H9 (cell line): ENCODE data around the gene GSTT2B. TPM values are rescaled to one million over a fixed set of nuclear protein-coding genes. Genes with fewer than 3 reads are reported as not detected.
"Not testable (repeated sequence)": the region's sequence is repeated elsewhere in the genome, so short reads cannot be mapped to it uniquely, and the experiment has no call there.

Experiments
- DNase-seq: peaks from one replicate; pipeline ENCODE4 v3.0.0-alpha.2; 2017
- H2AFZ ChIP-seq: one replicate; pipeline ENCODE4 v1.6.1; 2013; ENCODE audit warnings: mild to moderate bottlenecking, low read length, control low read depth, moderate library complexity
- H2AK5ac ChIP-seq: 2 replicates; pipeline ENCODE4 v1.6.1; 2013; ENCODE audit warnings: low read length, control low read depth, mixed read lengths; ENCODE audit not compliant: insufficient read length
- H2BK120ac ChIP-seq: one replicate; pipeline ENCODE4 v1.6.1; 2013; ENCODE audit warnings: low read depth, mild to moderate bottlenecking, low read length, control low read depth, inconsistent platforms; ENCODE audit not compliant: poor library complexity, severe bottlenecking
- H2BK12ac ChIP-seq: 2 replicates; pipeline ENCODE4 v1.6.1; 2013; ENCODE audit warnings: low read length, control low read depth, mixed read lengths, low read depth; ENCODE audit not compliant: insufficient read length
- H2BK15ac ChIP-seq: 2 replicates; pipeline ENCODE4 v1.6.1; 2013; ENCODE audit warnings: low read depth, low read length, control low read depth
- H2BK20ac ChIP-seq: one replicate; pipeline ENCODE4 v1.6.1; 2013; ENCODE audit warnings: low read depth, mild to moderate bottlenecking, low read length, control low read depth, inconsistent platforms; ENCODE audit not compliant: poor library complexity, severe bottlenecking
- H2BK5ac ChIP-seq: 2 replicates; pipeline ENCODE4 v1.6.1; 2013; ENCODE audit warnings: low read length, control low read depth, mixed read lengths; ENCODE audit not compliant: insufficient read length
- H3K14ac ChIP-seq: 2 replicates; pipeline ENCODE4 v1.6.1; 2013; ENCODE audit warnings: low read length, control low read depth; ENCODE audit not compliant: insufficient read depth
- H3K18ac ChIP-seq: 2 replicates; pipeline ENCODE4 v1.6.1; 2013; ENCODE audit warnings: low read depth, mild to moderate bottlenecking, mixed read lengths, low read length, control low read depth; ENCODE audit not compliant: insufficient read length
- H3K23ac ChIP-seq: 2 replicates; pipeline ENCODE4 v1.6.1; 2013; ENCODE audit warnings: low read length, control low read depth, mixed read lengths, low read depth; ENCODE audit not compliant: insufficient read length
- H3K23me2 ChIP-seq: 2 replicates; pipeline ENCODE4 v1.6.1; 2013; ENCODE audit warnings: low read depth, mild to moderate bottlenecking, mixed read lengths, low read length, control low read depth; ENCODE audit not compliant: insufficient read length, poor library complexity, severe bottlenecking
- H3K27ac ChIP-seq: 2 replicates; pipeline ENCODE4 v1.5.1; 2013; ENCODE audit warnings: low read length, control low read depth, mixed read lengths, low read depth; ENCODE audit not compliant: insufficient read length
- H3K27me3 ChIP-seq: 2 replicates; pipeline ENCODE4 v1.6.1; 2013; ENCODE audit warnings: low read length, control low read depth, inconsistent platforms; ENCODE audit not compliant: insufficient read depth
- H3K4ac ChIP-seq: 2 replicates; pipeline ENCODE4 v1.6.1; 2013; ENCODE audit warnings: low read depth, mild to moderate bottlenecking, control low read depth, inconsistent platforms, low read length, moderate library complexity
- H3K4me1 ChIP-seq: 2 replicates; pipeline ENCODE4 v1.6.1; 2013; ENCODE audit warnings: low read length, control low read depth, inconsistent platforms; ENCODE audit not compliant: insufficient read depth
- H3K4me2 ChIP-seq: 2 replicates; pipeline ENCODE4 v1.6.1; 2013; ENCODE audit warnings: low read length, control low read depth, mixed read lengths; ENCODE audit not compliant: insufficient read length, insufficient read depth
- H3K56ac ChIP-seq: 2 replicates; pipeline ENCODE4 v1.6.1; 2013; ENCODE audit warnings: low read depth, mild to moderate bottlenecking, mixed read lengths, low read length, control low read depth; ENCODE audit not compliant: insufficient read length
- H3K79me1 ChIP-seq: 2 replicates; pipeline ENCODE4 v1.6.1; 2013; ENCODE audit warnings: low read depth, mild to moderate bottlenecking, moderate library complexity, low read length, control low read depth, inconsistent platforms; ENCODE audit not compliant: insufficient read depth, poor library complexity, severe bottlenecking
- H3K79me2 ChIP-seq: 2 replicates; pipeline ENCODE4 v1.6.1; 2013; ENCODE audit warnings: low read length, control low read depth, inconsistent platforms; ENCODE audit not compliant: insufficient read depth
- H3K9ac ChIP-seq: 2 replicates; pipeline ENCODE4 v1.6.1; 2013; ENCODE audit warnings: low read length, control low read depth, mixed read lengths; ENCODE audit not compliant: insufficient read length; ENCODE audit errors: extremely low read depth
- H3K9me3 ChIP-seq: one replicate; pipeline ENCODE4 v1.6.1; 2013; ENCODE audit warnings: low read depth, low read length, inconsistent platforms; ENCODE audit not compliant: control insufficient read depth
- H3T11ph ChIP-seq: one replicate; pipeline ENCODE4 v1.6.1; 2013; ENCODE audit warnings: mild to moderate bottlenecking, low read length, control low read depth, inconsistent platforms
- H4K20me1 ChIP-seq: one replicate; pipeline ENCODE4 v1.6.1; 2013; ENCODE audit not compliant: control insufficient read depth, insufficient read length, insufficient read depth
- H4K5ac ChIP-seq: 2 replicates; pipeline ENCODE4 v1.6.1; 2013; ENCODE audit warnings: low read depth, mild to moderate bottlenecking, mixed read lengths, low read length, control low read depth; ENCODE audit not compliant: insufficient read length
- H4K8ac ChIP-seq: replicated peaks from 2 replicates; pipeline ENCODE4 v1.6.1; 2013; ENCODE audit warnings: low read length, control low read depth, mixed read lengths, low read depth; ENCODE audit not compliant: insufficient read length
- H4K91ac ChIP-seq: 2 replicates; pipeline ENCODE4 v1.6.1; 2013; ENCODE audit warnings: low read depth, mild to moderate bottlenecking, moderate library complexity, mixed read lengths, low read length, control low read depth; ENCODE audit not compliant: insufficient read length
- H3K27ac Mint-ChIP-seq, 3 experiments: 2 replicates in 2 of 3; 3 replicates in 1 of 3; pipeline ENCODE4 v1.8.0; 2020 to 2021; ENCODE audit warnings: mixed read lengths in 3 of 3, mild to moderate bottlenecking in 1 of 3, moderate library complexity in 1 of 3
- H3K27me3 Mint-ChIP-seq: 2 replicates; pipeline ENCODE4 v1.8.0; 2021; ENCODE audit warnings: low read depth, mild to moderate bottlenecking, moderate library complexity, mixed read lengths
- H3K36me3 Mint-ChIP-seq, 3 experiments: 2 replicates in 2 of 3; 3 replicates in 1 of 3; pipeline ENCODE4 v1.8.0; 2020 to 2021; ENCODE audit warnings: low read depth in 3 of 3, mixed read lengths in 3 of 3; ENCODE audit not compliant: insufficient read depth in 1 of 3
- H3K4me1 Mint-ChIP-seq, 2 experiments: 2 replicates each; pipeline ENCODE4 v1.8.0; 2020; ENCODE audit warnings: mixed read lengths in 2 of 2
- H3K4me3 Mint-ChIP-seq, 2 experiments: 2 replicates in 1 of 2; 3 replicates in 1 of 2; pipeline ENCODE4 v1.8.0; 2020 to 2021; ENCODE audit warnings: mild to moderate bottlenecking in 2 of 2, mixed read lengths in 2 of 2, moderate library complexity in 1 of 2
- H3K9me3 Mint-ChIP-seq, 2 experiments: 2 replicates in 1 of 2; 3 replicates in 1 of 2; pipeline ENCODE4 v1.8.0; 2020; ENCODE audit warnings: mild to moderate bottlenecking in 2 of 2, mixed read lengths in 2 of 2, moderate library complexity in 1 of 2
- WGBS: extraction: QIAGEN DNeasy Blood & Tissue Kit; methylation state at CpG from one replicate; pipeline ENCODE4 v1.1.7; 2013; ENCODE audit warnings: missing lambda C conversion rate, low lambda C conversion rate, mixed read lengths; ENCODE audit not compliant: insufficient read length; ENCODE audit errors: extremely low coverage; 5-methylcytosine and 5-hydroxymethylcytosine counted together
- total RNA-seq: library from RNA; stranded (reverse); gene quantifications from 2 replicates; pipeline ENCODE4 v1.2.1, GENCODE V29; 2021

GSTT2B gene
- total RNA-seq, 1 experiment from 2014 or later, result 4.5 TPM

- not testable (repeated sequence) for H4K91ac ChIP-seq, H3K18ac ChIP-seq, H3K36me3 Mint-ChIP-seq, H3K23ac ChIP-seq, H3K27me3 ChIP-seq, H2BK12ac ChIP-seq, H3K56ac ChIP-seq, H3K27ac Mint-ChIP-seq, H3K27ac ChIP-seq, H3K4ac ChIP-seq, H3K14ac ChIP-seq, H3K9me3 ChIP-seq, H3T11ph ChIP-seq, H3K4me3 Mint-ChIP-seq, H3K79me2 ChIP-seq, DNase-seq, H3K9me3 Mint-ChIP-seq, H3K23me2 ChIP-seq, H3K4me1 ChIP-seq, H3K4me1 Mint-ChIP-seq, H2BK5ac ChIP-seq, H4K20me1 ChIP-seq, H2BK120ac ChIP-seq, H4K5ac ChIP-seq, H2BK15ac ChIP-seq, H3K79me1 ChIP-seq, H2AFZ ChIP-seq, H3K4me2 ChIP-seq, H2AK5ac ChIP-seq, H3K27me3 Mint-ChIP-seq, H4K8ac ChIP-seq, H2BK20ac ChIP-seq, H3K9ac ChIP-seq
- WGBS, result no CpG with 5 or more reads among the region's 41 CpGs
These were observed 18.7 kb upstream of the GSTT2B start, which contains the start of gene GSTT2 for GRCh38 chr22:23979557-23980240. Gene GSTT2 (plus strand): TSS chr22:23980134.

GRCh38 chr22:23977304-23977703 is 16.3 kb upstream of the GSTT2B start:
- H4K20me1 ChIP-seq, H3K4ac ChIP-seq, H3K4me3 Mint-ChIP-seq, H3K79me1 ChIP-seq, H3K23me2 ChIP-seq, H3K9me3 Mint-ChIP-seq, H3K9ac ChIP-seq, H3K4me1 ChIP-seq, H3K18ac ChIP-seq, H3K27me3 Mint-ChIP-seq, H3K23ac ChIP-seq, H2BK12ac ChIP-seq, H2BK120ac ChIP-seq, H4K5ac ChIP-seq, H3K4me1 Mint-ChIP-seq, H3K36me3 Mint-ChIP-seq, H4K91ac ChIP-seq, H3K27me3 ChIP-seq, H2AK5ac ChIP-seq, H3K9me3 ChIP-seq, H3K27ac Mint-ChIP-seq, H3K56ac ChIP-seq, H2BK15ac ChIP-seq, DNase-seq, H3K4me2 ChIP-seq, H3K14ac ChIP-seq, H2BK20ac ChIP-seq, H4K8ac ChIP-seq, H3T11ph ChIP-seq, H2BK5ac ChIP-seq, H3K27ac ChIP-seq, H2AFZ ChIP-seq, H3K79me2 ChIP-seq: not testable (repeated sequence)
- WGBS, result no CpG with 5 or more reads among the region's 12 CpGs
